IMR-90 (cell line): ENCODE results near the gene SAMSN1. TPM values are rescaled to one million over a fixed set of nuclear protein-coding genes. Genes with fewer than 3 reads are reported as not detected.

Experiments
- ATAC-seq: fragments of 200-7000 bp; cut with Tn5 transposase; 2 replicates; pipeline ENCODE4 v1.9.1; 2020; ENCODE audit warnings: low read depth, mild to moderate bottlenecking, moderate library complexity
- BruUV-seq: library from RNA; stranded (reverse); fragments of 400-500 nt; replicated peaks from 2 replicates; lab custom pipeline; 2021; lab: Mats Ljungman, UMichigan
- CTCF ChIA-PET: fragments of 300-600 bp; formaldehyde crosslinking; extraction: SDS; loops from one replicate; lab custom pipeline; 2021; ENCODE audit warnings: antibody characterized with exemption; lab: Yijun Ruan, JAX
- POLR2A ChIA-PET: fragments of 300-600 bp; sonication (Branson Sonifier 250); formaldehyde crosslinking; loops from one replicate; lab custom pipeline; 2022; ENCODE audit warnings: antibody characterized with exemption; ENCODE audit not compliant: unreplicated experiment; lab: Charles Lee
- DNase-seq: peaks from one replicate; pipeline ENCODE4 v3.0.0; 2013
- H2AFZ ChIP-seq: replicated peaks from 2 replicates; pipeline ENCODE3; 2013; ENCODE audit warnings: low read length, mild to moderate bottlenecking; ENCODE audit not compliant: poor library complexity
- H2AK5ac ChIP-seq: 2 replicates; pipeline ENCODE4 v1.6.1; 2013; ENCODE audit warnings: low read depth, low read length, inconsistent platforms
- H2AK9ac ChIP-seq: replicated peaks from 2 replicates; pipeline ENCODE3; 2013; ENCODE audit warnings: mild to moderate bottlenecking, low read depth, low read length, moderate library complexity; ENCODE audit not compliant: poor library complexity
- H2BK120ac ChIP-seq: 2 replicates; pipeline ENCODE4 v1.6.1; 2013; ENCODE audit warnings: low read depth, low read length, inconsistent platforms
- H2BK15ac ChIP-seq: 3 replicates; pipeline ENCODE4 v1.6.1; 2013; ENCODE audit warnings: low read depth, low read length, inconsistent platforms
- H2BK20ac ChIP-seq: 2 replicates; pipeline ENCODE4 v1.6.1; 2013; ENCODE audit warnings: low read depth, mild to moderate bottlenecking, inconsistent platforms, low read length, moderate library complexity
- H2BK5ac ChIP-seq: 2 replicates; pipeline ENCODE4 v1.6.1; 2013; ENCODE audit warnings: mild to moderate bottlenecking, low read depth, low read length, inconsistent platforms; ENCODE audit not compliant: poor library complexity, severe bottlenecking
- H3K14ac ChIP-seq: replicated peaks from 2 replicates; pipeline ENCODE4 v1.6.1; 2013; ENCODE audit warnings: low read depth, low read length, inconsistent platforms
- H3K18ac ChIP-seq: 2 replicates; pipeline ENCODE4 v1.6.1; 2013; ENCODE audit warnings: low read depth, low read length, control low read depth
- H3K23ac ChIP-seq: 2 replicates; pipeline ENCODE4 v1.6.1; 2013; ENCODE audit warnings: low read depth, low read length, inconsistent platforms
- H3K27ac ChIP-seq: 2 replicates; pipeline ENCODE4 v1.5.1; 2013; ENCODE audit warnings: mild to moderate bottlenecking, control low read depth, low read length; ENCODE audit not compliant: insufficient read depth
- H3K27me3 ChIP-seq: 2 replicates; pipeline ENCODE4 v1.6.1; 2013; ENCODE audit warnings: low read length; ENCODE audit not compliant: control insufficient read depth, insufficient read depth
- H3K36me3 ChIP-seq: 2 replicates; pipeline ENCODE4 v1.6.1; 2013; ENCODE audit warnings: low read length, mixed read lengths; ENCODE audit not compliant: control insufficient read depth, insufficient read depth
- H3K4ac ChIP-seq: 2 replicates; pipeline ENCODE4 v1.6.1; 2013; ENCODE audit warnings: low read depth, low read length, inconsistent platforms
- H3K4me1 ChIP-seq: 2 replicates; pipeline ENCODE4 v1.6.1; 2013; ENCODE audit warnings: low read length, mixed read lengths; ENCODE audit not compliant: control insufficient read depth, insufficient read depth
- H3K4me2 ChIP-seq: 2 replicates; pipeline ENCODE4 v1.6.1; 2013; ENCODE audit warnings: low read depth, mild to moderate bottlenecking, control low read depth, low read length, moderate library complexity
- H3K4me3 ChIP-seq: 2 replicates; pipeline ENCODE4 v1.5.1; 2013; ENCODE audit warnings: low read depth, mild to moderate bottlenecking, control low read depth, low read length, moderate library complexity; ENCODE audit not compliant: insufficient read depth
- H3K56ac ChIP-seq: 2 replicates; pipeline ENCODE4 v1.6.1; 2013; ENCODE audit warnings: low read length, inconsistent platforms; ENCODE audit not compliant: insufficient read depth; ENCODE audit errors: extremely low read depth
- H3K79me1 ChIP-seq, 2 experiments: 2 replicates each; pipeline ENCODE4 v1.6.1; 2013; ENCODE audit warnings: low read length in 2 of 2, inconsistent platforms in 1 of 2, low read depth in 1 of 2
- H3K9ac ChIP-seq: 2 replicates; pipeline ENCODE4 v1.6.1; 2013; ENCODE audit warnings: low read depth, low read length, control low read depth
- H3K9me1 ChIP-seq: 2 replicates; pipeline ENCODE4 v1.6.1; 2013; ENCODE audit warnings: low read length, inconsistent platforms; ENCODE audit not compliant: insufficient read depth
- H3K9me3 ChIP-seq: 2 replicates; pipeline ENCODE4 v1.6.1; 2013; ENCODE audit warnings: low read length; ENCODE audit not compliant: control insufficient read depth, insufficient read depth
- H4K20me1 ChIP-seq: 2 replicates; pipeline ENCODE4 v1.6.1; 2013; ENCODE audit warnings: low read length, inconsistent platforms; ENCODE audit not compliant: insufficient read depth
- H4K5ac ChIP-seq: 2 replicates; pipeline ENCODE4 v1.6.1; 2013; ENCODE audit warnings: mild to moderate bottlenecking, low read depth, low read length, control low read depth
- H4K8ac ChIP-seq, 2 experiments: 2 replicates each; pipeline ENCODE4 v1.6.1; 2013; ENCODE audit warnings: low read depth in 2 of 2, low read length in 2 of 2, control low read depth in 1 of 2, inconsistent platforms in 1 of 2
- H4K91ac ChIP-seq: 2 replicates; pipeline ENCODE4 v1.6.1; 2013; ENCODE audit warnings: low read depth, low read length, inconsistent platforms; ENCODE audit not compliant: insufficient read depth
- BHLHE40 ChIP-seq: fragments of 150-350 bp; IDR thresholded peaks from 2 replicates; pipeline ENCODE4 v1.6.1; 2016; ENCODE audit warnings: mild to moderate bottlenecking, low read depth, low read length
- CEBPB ChIP-seq: IDR thresholded peaks from 2 replicates; pipeline ENCODE4 v1.6.1; 2012; ENCODE audit warnings: low read depth, low read length, improper control_type of control experiment
- CHD1 ChIP-seq: IDR thresholded peaks from 2 replicates; pipeline ENCODE4 v1.6.1; 2012; ENCODE audit warnings: low read depth, low read length, improper control_type of control experiment
- FOS ChIP-seq: fragments of 150-350 bp; IDR thresholded peaks from 2 replicates; pipeline ENCODE4 v1.6.1; 2016; ENCODE audit warnings: low read depth, low read length
- MAFK ChIP-seq: IDR thresholded peaks from 2 replicates; pipeline ENCODE4 v1.6.1; 2012; ENCODE audit warnings: low read depth, low read length, improper control_type of control experiment
- MAZ ChIP-seq: IDR thresholded peaks from 2 replicates; pipeline ENCODE4 v1.6.1; 2012; ENCODE audit warnings: low read depth, mild to moderate bottlenecking, low read length, improper control_type of control experiment, moderate library complexity, borderline replicate concordance
- MXI1 ChIP-seq: IDR thresholded peaks from 2 replicates; pipeline ENCODE4 v1.6.1; 2012; ENCODE audit warnings: low read depth, mild to moderate bottlenecking, low read length, moderate library complexity, borderline replicate concordance
- NFE2L2 ChIP-seq: fragments of 150-350 bp; IDR thresholded peaks from 2 replicates; pipeline ENCODE4 v1.6.1; 2016; ENCODE audit warnings: low read depth, mild to moderate bottlenecking, low read length
- POLR2A ChIP-seq: IDR thresholded peaks from 2 replicates; pipeline ENCODE4 v1.6.1; 2012; ENCODE audit warnings: mild to moderate bottlenecking, low read depth, low read length
- RAD21 ChIP-seq: IDR thresholded peaks from 2 replicates; pipeline ENCODE4 v1.6.1; 2012; ENCODE audit warnings: low read length, improper control_type of control experiment
- RCOR1 ChIP-seq: IDR thresholded peaks from 2 replicates; pipeline ENCODE4 v1.6.1; 2012; ENCODE audit warnings: mild to moderate bottlenecking, low read length, improper control_type of control experiment; ENCODE audit not compliant: insufficient replicate concordance
- RFX5 ChIP-seq: IDR thresholded peaks from 2 replicates; pipeline ENCODE4 v1.8.0; 2012; ENCODE audit warnings: low read depth, mild to moderate bottlenecking, low read length, moderate library complexity
- SMC3 ChIP-seq: fragments of 150-350 bp; IDR thresholded peaks from 2 replicates; pipeline ENCODE4 v1.6.1; 2016; ENCODE audit warnings: low read depth, mild to moderate bottlenecking, antibody characterized with exemption, low read length, moderate library complexity
- dilution Hi-C: fragments of 300-500 bp; cut with HindIII; formaldehyde crosslinking; loops from one replicate; pipeline ENCODE4 v1.14.3; 2018; ENCODE audit warnings: low sequenced_read_pairs; ENCODE audit not compliant: unreplicated experiment
- in situ Hi-C: fragments of 300-500 bp; cut with MboI; formaldehyde crosslinking; loops from 3 replicates; pipeline ENCODE4 v1.14.3; 2019; ENCODE audit warnings: low sequenced_read_pairs, inconsistent platforms, mixed read lengths
- intact Hi-C: fragments of 100-400 bp; cut with micrococcal nuclease; formaldehyde crosslinking; loops from 2 replicates; pipeline ENCODE4 v1.10.0; 2022
- polyA plus RNA-seq, 3 experiments: library from polyadenylated mRNA; depleted of rRNA; stranded (reverse); fragments of >200 nt; gene quantifications; 2 replicates each; pipeline ENCODE4 v1.2.3, GENCODE V29; 2012; ENCODE audit warnings: low replicate concordance in 1 of 3
- total RNA-seq: library from RNA; depleted of rRNA; stranded (reverse); fragments of >200 nt; gene quantifications from 2 replicates; pipeline ENCODE4 v1.2.3, GENCODE V29; 2012
- TF ChIP-seq, protein P1 (sequence below): conservative IDR thresholded peaks from 2 replicates; pipeline ENCODE4 v1.5.1; 2012; ENCODE audit warnings: mild to moderate bottlenecking, low read depth, low read length, improper control_type of control experiment
- TF ChIP-seq, protein P2 (sequence below): fragments of 150-350 bp; IDR thresholded peaks from 2 replicates; pipeline ENCODE4 v1.6.1; 2017; ENCODE audit warnings: mild to moderate bottlenecking, antibody characterized with exemption, low read length, low read depth
- TF ChIP-seq, protein P3 (sequence below): fragments of 150-350 bp; IDR thresholded peaks from 2 replicates; pipeline ENCODE4 v1.6.1; 2016; ENCODE audit warnings: low read depth, mild to moderate bottlenecking, low read length, moderate library complexity, borderline replicate concordance

The SAMSN1 gene
- total and polyA plus RNA-seq, 2 of the 4 experiments (the other 2 are of a cell fraction) = not detected

DNA sequence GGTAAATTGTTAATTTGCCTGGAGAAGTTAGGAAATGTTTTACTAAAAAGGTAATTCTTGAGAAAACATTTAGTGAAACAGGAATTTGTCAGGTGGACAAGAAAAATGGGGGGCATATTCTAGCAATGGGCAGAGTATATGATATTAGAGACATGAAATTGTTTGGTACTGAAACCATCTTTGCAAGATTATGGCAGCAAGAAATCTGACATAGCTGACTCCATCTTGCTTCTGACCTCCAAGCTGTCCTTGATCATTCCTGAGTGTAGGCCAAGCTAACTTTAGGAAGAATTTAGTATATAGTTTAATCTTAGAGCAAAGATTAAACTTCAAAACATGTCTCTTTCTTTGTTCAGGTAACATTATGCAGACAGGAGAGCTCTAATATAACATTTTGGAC lies 14.0 kb upstream of the SAMSN1 start:
- Histone ChIP-seq H3K9me3 (peaks cover 6% of the 10 kb centered on the region; the same call in 1 of the 2 replicates), H3K4me1 (no peaks in the 10 kb centered on the region), H3K36me3 (no peaks in the 10 kb centered on the region), H3K4me2 (no peak overlapping the region), H3K23ac (no peak overlapping the region), H3K79me1 (no peaks in the 10 kb centered on the region), H4K5ac (no peak overlapping the region), H3K4me3 (no peak overlapping the region), H2BK120ac (no peak overlapping the region), H3K27ac (no peak overlapping the region), H4K91ac (no peak overlapping the region), H4K8ac (no peak overlapping the region), H3K9me1 (no peaks in the 10 kb centered on the region), H2AK9ac (no peak overlapping the region), H3K14ac (no peak overlapping the region), H4K20me1 (no peaks in the 10 kb centered on the region), H2AK5ac (no peak overlapping the region), H3K9ac (no peak overlapping the region), H2BK15ac (no peak overlapping the region), H3K56ac (no peak overlapping the region), H3K4ac (no peak overlapping the region), H2BK5ac (no peak overlapping the region), H2BK20ac (no peak overlapping the region), H3K18ac (no peak overlapping the region), H2AFZ (no peak overlapping the region), H3K27me3 (no peaks in the 10 kb centered on the region)
- in situ Hi-C loops (no loop called here), dilution Hi-C loops (no loop called here), intact Hi-C loops (no loop called here)
- POLR2A ChIA-PET = no interaction called here
- TF ChIP-seq CHD1 (no peak), BHLHE40 (no peak), MAFK (no peak), MAZ (no peak), RAD21 (no peak), MXI1 (no peak), RFX5 (no peak), CEBPB (no peak), NFE2L2 (no peak), FOS (no peak), POLR2A (no peak), SMC3 (no peak), RCOR1 (no peak)
- TF ChIP-seq, protein P1, sequence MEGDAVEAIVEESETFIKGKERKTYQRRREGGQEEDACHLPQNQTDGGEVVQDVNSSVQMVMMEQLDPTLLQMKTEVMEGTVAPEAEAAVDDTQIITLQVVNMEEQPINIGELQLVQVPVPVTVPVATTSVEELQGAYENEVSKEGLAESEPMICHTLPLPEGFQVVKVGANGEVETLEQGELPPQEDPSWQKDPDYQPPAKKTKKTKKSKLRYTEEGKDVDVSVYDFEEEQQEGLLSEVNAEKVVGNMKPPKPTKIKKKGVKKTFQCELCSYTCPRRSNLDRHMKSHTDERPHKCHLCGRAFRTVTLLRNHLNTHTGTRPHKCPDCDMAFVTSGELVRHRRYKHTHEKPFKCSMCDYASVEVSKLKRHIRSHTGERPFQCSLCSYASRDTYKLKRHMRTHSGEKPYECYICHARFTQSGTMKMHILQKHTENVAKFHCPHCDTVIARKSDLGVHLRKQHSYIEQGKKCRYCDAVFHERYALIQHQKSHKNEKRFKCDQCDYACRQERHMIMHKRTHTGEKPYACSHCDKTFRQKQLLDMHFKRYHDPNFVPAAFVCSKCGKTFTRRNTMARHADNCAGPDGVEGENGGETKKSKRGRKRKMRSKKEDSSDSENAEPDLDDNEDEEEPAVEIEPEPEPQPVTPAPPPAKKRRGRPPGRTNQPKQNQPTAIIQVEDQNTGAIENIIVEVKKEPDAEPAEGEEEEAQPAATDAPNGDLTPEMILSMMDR = no peak
- TF ChIP-seq, protein P2, sequence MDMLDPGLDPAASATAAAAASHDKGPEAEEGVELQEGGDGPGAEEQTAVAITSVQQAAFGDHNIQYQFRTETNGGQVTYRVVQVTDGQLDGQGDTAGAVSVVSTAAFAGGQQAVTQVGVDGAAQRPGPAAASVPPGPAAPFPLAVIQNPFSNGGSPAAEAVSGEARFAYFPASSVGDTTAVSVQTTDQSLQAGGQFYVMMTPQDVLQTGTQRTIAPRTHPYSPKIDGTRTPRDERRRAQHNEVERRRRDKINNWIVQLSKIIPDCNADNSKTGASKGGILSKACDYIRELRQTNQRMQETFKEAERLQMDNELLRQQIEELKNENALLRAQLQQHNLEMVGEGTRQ = no peak
- TF ChIP-seq, protein P3, sequence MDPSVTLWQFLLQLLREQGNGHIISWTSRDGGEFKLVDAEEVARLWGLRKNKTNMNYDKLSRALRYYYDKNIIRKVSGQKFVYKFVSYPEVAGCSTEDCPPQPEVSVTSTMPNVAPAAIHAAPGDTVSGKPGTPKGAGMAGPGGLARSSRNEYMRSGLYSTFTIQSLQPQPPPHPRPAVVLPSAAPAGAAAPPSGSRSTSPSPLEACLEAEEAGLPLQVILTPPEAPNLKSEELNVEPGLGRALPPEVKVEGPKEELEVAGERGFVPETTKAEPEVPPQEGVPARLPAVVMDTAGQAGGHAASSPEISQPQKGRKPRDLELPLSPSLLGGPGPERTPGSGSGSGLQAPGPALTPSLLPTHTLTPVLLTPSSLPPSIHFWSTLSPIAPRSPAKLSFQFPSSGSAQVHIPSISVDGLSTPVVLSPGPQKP = no peak
- ATAC-seq = no peak
- CTCF ChIA-PET = no interaction called here
- no TSS peak for BruUV-seq
- DNase-seq = no peak
